ENCODE data around the gene PCDH1.

PCDH1 gene

GRCh38 chr5:141852448-141852847 is 25.8 kb downstream of the PCDH1 start:
- DNase-seq, result no peak

GRCh38 chr5:141851195-141851874 is 26.9 kb downstream of the PCDH1 start:
- no peak for DNase-seq

- no peak for DNase-seq
Measured at GRCh38 chr5:141850786-141851185, 27.4 kb downstream of the PCDH1 start.

GRCh38 chr5:141850244-141850768 is 27.9 kb downstream of the PCDH1 start:
- peak; percentile 40 for DNase-seq

GRCh38 chr5:141849415-141850243 is 28.6 kb downstream of the PCDH1 start:
- no peak for DNase-seq

GRCh38 chr5:141848744-141849414 is 29.3 kb downstream of the PCDH1 start:
- DNase-seq, result no peak

GRCh38 chr5:141846031-141846430 is 32.2 kb downstream of the PCDH1 start:
- no peak for DNase-seq

GRCh38 chr5:141845371-141845851 is 32.8 kb downstream of the PCDH1 start:
- no peak for DNase-seq

- DNase-seq, result no peak
Measured at GRCh38 chr5:141844414-141845097, 33.7 kb downstream of the PCDH1 start.

GRCh38 chr5:141843156-141843927 is 34.9 kb downstream of the PCDH1 start:
- DNase-seq, result no peak

- no peak for DNase-seq
Measured at GRCh38 chr5:141841378-141842180, 36.6 kb downstream of the PCDH1 start.

- DNase-seq, result no peak
Measured at GRCh38 chr5:141840826-141841360, 37.3 kb downstream of the PCDH1 start.

- DNase-seq, result no peak
Measured at GRCh38 chr5:141840280-141840812, 37.9 kb downstream of the PCDH1 start.

- no peak for DNase-seq
Measured at GRCh38 chr5:141839015-141839513, 39.1 kb downstream of the PCDH1 start.

GRCh38 chr5:141838326-141839014 is 39.7 kb downstream of the PCDH1 start:
- DNase-seq, result no peak

- DNase-seq, result no peak
Measured at GRCh38 chr5:141835928-141836670, 42.1 kb downstream of the PCDH1 start.

GRCh38 chr5:141834331-141834730 is 43.9 kb downstream of the PCDH1 start:
- DNase-seq, result no peak

- no peak for DNase-seq
Measured at GRCh38 chr5:141832131-141832530, 46.1 kb downstream of the PCDH1 start.

- no peak for DNase-seq
Measured at GRCh38 chr5:141828162-141828561, 50.0 kb downstream of the PCDH1 start.

Data from amniotic stem cell (primary cell).